ENCODE measurements around the gene BBLN.

BBLN gene

GRCh38 chr9:128136816-128137793, 23.0 kb upstream of the BBLN start:
- ATAC-seq: peak; percentile 66
- TF ChIP-seq PATZ1 (CRISPR knock-in tag; IDR thresholded peaks at IDR 0.05; ENCODE audit: borderline replicate concordance) (no peak), ARNTL (CRISPR knock-in tag; IDR thresholded peaks at IDR 0.05; ENCODE audit: borderline replicate concordance, low read depth) (no peak), ZNF70 (CRISPR knock-in tag; IDR thresholded peaks at IDR 0.05) (no peak), PPARA (CRISPR knock-in tag; IDR thresholded peaks at IDR 0.05; ENCODE audit: borderline replicate concordance) (no peak), ZC3H10 (CRISPR knock-in tag; IDR thresholded peaks at IDR 0.05) (no peak), TOX (CRISPR knock-in tag; IDR thresholded peaks at IDR 0.05; ENCODE audit: borderline replicate concordance) (no peak), ESRRG (CRISPR knock-in tag; IDR thresholded peaks at IDR 0.05) (no peak), OSR1 (CRISPR knock-in tag; IDR thresholded peaks at IDR 0.05) (no peak)
- TF ChIP-seq, protein P1, sequence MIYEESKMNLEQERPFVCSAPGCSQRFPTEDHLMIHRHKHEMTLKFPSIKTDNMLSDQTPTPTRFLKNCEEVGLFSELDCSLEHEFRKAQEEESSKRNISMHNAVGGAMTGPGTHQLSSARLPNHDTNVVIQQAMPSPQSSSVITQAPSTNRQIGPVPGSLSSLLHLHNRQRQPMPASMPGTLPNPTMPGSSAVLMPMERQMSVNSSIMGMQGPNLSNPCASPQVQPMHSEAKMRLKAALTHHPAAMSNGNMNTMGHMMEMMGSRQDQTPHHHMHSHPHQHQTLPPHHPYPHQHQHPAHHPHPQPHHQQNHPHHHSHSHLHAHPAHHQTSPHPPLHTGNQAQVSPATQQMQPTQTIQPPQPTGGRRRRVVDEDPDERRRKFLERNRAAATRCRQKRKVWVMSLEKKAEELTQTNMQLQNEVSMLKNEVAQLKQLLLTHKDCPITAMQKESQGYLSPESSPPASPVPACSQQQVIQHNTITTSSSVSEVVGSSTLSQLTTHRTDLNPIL (CRISPR knock-in tag; IDR thresholded peaks at IDR 0.05; ENCODE audit: low read depth): no peak
- TF ChIP-seq, protein P2, sequence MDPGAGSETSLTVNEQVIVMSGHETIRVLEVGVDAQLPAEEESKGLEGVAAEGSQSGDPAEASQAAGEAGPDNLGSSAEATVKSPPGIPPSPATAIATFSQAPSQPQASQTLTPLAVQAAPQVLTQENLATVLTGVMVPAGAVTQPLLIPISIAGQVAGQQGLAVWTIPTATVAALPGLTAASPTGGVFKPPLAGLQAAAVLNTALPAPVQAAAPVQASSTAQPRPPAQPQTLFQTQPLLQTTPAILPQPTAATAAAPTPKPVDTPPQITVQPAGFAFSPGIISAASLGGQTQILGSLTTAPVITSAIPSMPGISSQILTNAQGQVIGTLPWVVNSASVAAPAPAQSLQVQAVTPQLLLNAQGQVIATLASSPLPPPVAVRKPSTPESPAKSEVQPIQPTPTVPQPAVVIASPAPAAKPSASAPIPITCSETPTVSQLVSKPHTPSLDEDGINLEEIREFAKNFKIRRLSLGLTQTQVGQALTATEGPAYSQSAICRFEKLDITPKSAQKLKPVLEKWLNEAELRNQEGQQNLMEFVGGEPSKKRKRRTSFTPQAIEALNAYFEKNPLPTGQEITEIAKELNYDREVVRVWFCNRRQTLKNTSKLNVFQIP (CRISPR knock-in tag; IDR thresholded peaks at IDR 0.05; ENCODE audit: borderline replicate concordance, low read depth): no peak

GRCh38 chr9:128138001-128138400, 22.1 kb upstream of the BBLN start:
- TF ChIP-seq ESRRG (CRISPR knock-in tag; IDR thresholded peaks at IDR 0.05) (no peak), PATZ1 (CRISPR knock-in tag; IDR thresholded peaks at IDR 0.05; ENCODE audit: borderline replicate concordance) (no peak), ARNTL (CRISPR knock-in tag; IDR thresholded peaks at IDR 0.05; ENCODE audit: borderline replicate concordance, low read depth) (no peak), TCF4 (CRISPR knock-in tag; IDR thresholded peaks at IDR 0.05; ENCODE audit: borderline replicate concordance) (no peak), ZFP30 (CRISPR knock-in tag; IDR thresholded peaks at IDR 0.05) (no peak), ZNF8 (CRISPR knock-in tag; IDR thresholded peaks at IDR 0.05) (no peak), ISL1 (CRISPR knock-in tag; IDR thresholded peaks at IDR 0.05) (no peak), OSR1 (CRISPR knock-in tag; IDR thresholded peaks at IDR 0.05) (no peak), BACH2 (CRISPR knock-in tag; IDR thresholded peaks at IDR 0.05; ENCODE audit: borderline replicate concordance) (no peak), ZC3H10 (CRISPR knock-in tag; IDR thresholded peaks at IDR 0.05) (no peak), ZNF565 (CRISPR knock-in tag; conservative IDR thresholded peaks at IDR 0.05; ENCODE audit: low read depth) (no peak), SNAI2 (CRISPR knock-in tag; IDR thresholded peaks at IDR 0.05) (no peak), RARB (CRISPR knock-in tag; IDR thresholded peaks at IDR 0.05) (no peak), CSDC2 (CRISPR knock-in tag; IDR thresholded peaks at IDR 0.05) (no peak), ZFP3 (CRISPR knock-in tag; IDR thresholded peaks at IDR 0.05) (no peak)
- TF ChIP-seq, protein P1 (CRISPR knock-in tag; IDR thresholded peaks at IDR 0.05; ENCODE audit: low read depth): no peak
- TF ChIP-seq, protein P2 (CRISPR knock-in tag; IDR thresholded peaks at IDR 0.05; ENCODE audit: borderline replicate concordance, low read depth): no peak

More at GRCh38 chr9:128138001-128138400, 22.1 kb upstream of the BBLN start:
- no peak; the same call in 2 of the 3 replicates for ATAC-seq

Measured in SK-N-SH treated with all-trans-retinoic acid at 6 μM for 48 hours (cell line).